Fibroblast of skin of left quadriceps (primary cell): Measurements from ENCODE around the gene PPFIBP1.

Source experiments
- DNase-seq, 2 experiments: peaks; one replicate each; pipeline ENCODE4 v3.0.0-alpha.2; 2013; ENCODE audit warnings: low read depth in 2 of 2

PPFIBP1 gene

DNA sequence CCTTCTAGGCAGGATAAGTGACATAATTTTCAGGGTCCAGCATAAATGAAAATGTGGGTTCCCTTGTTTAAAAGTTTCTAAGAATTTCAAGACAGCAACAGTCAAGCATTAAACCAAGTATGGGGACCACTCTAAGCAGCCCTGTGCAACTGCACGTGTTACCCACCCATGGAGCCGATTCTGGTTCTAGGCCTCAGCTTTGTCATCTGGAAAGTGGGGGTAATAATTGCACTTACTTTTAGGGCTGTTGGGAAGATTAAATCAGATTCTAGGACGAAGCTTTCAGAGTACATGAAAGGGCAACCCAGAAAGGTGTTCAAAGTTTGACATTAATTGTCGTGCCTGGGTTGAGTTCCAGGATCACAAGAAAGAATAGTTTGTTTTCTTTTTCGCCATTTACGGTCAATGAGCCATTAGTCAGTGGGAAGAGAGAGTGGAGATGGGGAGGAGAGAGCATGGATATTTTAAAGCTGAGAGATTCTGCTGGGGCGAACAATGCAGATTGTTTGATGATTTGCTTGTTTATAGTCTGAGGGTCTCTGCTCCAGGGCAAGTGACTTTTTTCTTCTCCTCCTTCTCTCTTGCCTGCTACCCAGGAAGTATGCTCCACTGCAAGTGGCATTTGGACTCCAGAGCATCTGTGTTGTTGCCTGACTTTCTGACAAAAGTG, 10.7 kb upstream of the PPFIBP1 start:
- no peak for DNase-seq

DNA sequence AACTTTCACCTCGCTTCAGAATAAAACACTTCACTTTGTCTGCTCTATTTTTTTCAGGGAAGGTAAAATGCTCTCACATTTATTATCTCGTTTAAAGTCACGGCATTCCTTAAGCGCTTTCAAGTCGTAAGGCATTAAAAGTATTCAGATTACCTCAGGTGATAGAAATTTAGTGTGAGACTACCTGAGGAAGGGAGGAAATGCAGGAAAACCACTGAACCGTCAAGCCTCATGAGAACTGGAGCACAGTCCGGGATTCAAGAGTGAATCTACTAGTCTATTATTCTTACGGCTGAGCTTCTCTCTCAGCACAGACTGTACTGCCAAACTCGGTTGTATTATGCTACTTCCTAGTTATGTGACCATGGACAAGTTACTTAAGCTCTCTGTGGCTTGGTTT, 8.3 kb upstream of the PPFIBP1 start:
- no peak for DNase-seq

GRCh38 chr12:27516625-27517024, 7.4 kb upstream of the PPFIBP1 start:
- DNase-seq: no peak

GRCh38 chr12:27517546-27517945, 6.5 kb upstream of the PPFIBP1 start:
- no peak for DNase-seq

- DNase-seq: no peak
Measured at GRCh38 chr12:27517961-27518665, 5.9 kb upstream of the PPFIBP1 start.

DNA sequence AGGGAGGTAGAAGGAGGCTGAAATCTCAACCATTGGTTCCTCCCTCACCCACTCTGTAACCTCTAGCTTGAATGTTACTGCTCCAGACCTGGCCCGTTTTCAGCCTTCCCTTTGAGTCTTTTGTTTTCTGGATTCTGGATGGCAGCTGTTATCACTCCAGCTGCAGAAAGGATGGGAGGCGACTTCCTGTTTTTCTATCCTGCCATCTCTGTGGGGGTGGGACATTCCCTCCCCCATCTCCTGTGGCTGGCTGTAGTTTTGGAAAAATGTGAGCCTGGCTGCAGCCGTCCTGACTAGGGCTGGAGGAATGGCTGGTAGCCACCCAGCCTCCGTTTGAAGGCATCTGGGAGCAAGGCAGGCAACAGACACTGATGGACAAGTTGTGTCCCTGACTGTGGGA, 2.9 kb upstream of the PPFIBP1 start:
- no peak for DNase-seq

DNA sequence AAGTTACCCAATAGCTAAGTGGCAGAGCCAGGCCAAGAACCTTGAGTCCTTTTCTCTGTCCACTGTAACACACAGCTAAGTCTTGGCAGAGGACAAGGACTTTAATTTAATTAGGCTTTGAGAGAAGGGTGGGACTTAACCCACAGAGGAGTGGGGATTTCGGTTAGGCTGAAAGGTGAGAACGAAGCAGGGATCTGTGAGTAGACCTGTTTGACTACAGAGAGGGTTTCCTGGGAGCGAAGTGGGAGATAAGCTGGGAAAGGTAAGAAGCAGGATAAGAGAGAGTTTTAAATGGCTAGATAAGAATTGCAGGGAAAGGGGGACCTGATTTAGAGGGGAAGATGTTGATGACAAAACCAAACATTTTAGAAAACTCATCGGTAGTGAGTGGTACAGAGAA, 2.0 kb upstream of the PPFIBP1 start:
- no peak for DNase-seq

DNA sequence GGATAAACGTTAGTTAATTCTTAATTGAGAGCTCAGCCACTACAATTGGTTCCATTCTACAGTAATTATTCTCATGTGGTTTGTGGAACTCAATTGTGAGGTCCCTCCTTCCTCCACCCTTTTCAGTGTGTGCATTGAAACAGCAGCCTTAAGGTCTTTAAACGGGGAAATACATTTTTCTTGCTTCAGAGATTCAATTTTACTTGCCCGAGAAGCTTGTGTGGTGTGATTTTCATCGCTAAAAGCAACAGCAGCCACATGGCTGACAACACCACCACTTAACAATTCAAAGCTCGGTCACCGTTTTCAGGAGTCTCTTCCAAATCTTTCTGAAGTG, 733 bp upstream of the PPFIBP1 start:
- no peak for DNase-seq

GRCh38 chr12:27524494-27524835, 459 bp downstream of the PPFIBP1 start:
- no peak for DNase-seq

- DNase-seq: peak in 1 of 2 experiments; percentile 39
Measured at GRCh38 chr12:27524839-27525753, 1.1 kb downstream of the PPFIBP1 start.

DNA sequence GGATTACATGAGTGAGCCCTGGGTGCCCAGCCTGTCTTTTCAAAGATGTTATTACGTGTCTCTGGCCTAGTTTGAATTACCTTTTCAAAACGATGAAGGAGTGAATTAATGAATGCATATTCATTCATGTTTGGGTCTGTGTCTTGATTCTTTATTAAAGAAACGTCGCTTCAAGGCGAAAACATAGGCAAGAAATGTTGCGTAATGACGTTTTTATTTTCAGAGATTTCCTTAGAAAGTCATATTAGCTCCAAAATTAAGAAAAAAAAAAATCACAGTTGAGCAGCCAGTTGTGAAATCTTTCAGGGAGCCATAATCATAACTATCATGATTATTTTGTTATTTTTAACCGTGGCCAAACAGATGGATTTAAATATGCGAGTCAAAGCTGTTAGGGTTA, 3.5 kb downstream of the PPFIBP1 start:
- no peak for DNase-seq

DNA sequence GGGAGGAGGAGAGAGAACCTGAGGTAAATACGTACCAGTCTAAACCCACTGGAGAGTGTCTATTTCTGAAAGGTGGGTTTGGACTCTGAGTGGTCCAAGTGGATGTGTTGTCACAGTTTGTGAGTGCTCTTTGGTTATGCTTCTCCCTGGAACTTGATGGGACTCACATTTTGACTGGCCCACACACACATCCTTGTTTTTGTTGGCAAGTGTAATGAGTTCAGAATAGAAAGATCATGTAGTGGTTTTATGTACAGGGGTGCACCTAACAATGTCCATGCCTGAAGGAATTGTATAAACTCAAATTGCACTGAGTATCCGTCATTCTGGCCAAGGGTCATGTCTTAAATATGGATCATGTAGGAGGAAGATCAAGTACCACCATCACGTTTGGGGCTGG, 4.8 kb downstream of the PPFIBP1 start:
- DNase-seq: no peak

DNA sequence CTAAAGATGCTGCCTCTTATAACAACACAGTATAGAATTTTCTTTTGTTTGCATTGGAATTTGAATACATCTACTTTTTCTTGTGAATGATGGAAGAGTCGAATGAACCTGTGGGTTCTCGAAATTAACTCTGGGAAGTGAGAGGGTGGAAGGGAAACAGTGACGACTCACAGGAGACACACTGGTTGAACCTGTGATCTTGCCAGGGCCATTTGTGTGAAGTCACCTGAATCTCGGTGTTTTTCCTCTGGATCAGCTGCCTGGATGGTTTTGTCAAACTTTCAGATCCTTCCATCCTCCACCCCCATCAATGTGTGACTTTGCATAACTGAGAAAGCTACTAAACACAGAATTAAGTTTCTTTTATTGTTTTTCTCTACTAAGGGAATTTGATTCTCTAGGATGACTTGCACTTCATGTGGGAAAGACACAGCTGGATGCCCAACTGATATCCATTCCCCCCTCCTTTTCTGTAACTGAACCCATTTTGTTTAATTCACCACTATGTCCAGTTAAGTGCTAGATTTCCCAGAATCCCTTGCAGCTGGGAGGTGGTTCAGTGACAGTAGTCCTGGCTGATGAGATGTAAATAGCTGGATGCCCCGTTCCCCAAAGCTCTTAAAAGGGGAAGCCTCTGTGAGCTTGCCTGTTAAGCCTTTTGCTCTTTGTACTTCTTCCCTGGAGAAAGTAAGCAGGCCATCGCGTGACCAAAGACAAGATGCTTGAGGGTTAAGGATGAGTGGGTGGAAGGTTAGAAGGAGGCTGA, 6.3 kb downstream of the PPFIBP1 start:
- DNase-seq: no peak

DNA sequence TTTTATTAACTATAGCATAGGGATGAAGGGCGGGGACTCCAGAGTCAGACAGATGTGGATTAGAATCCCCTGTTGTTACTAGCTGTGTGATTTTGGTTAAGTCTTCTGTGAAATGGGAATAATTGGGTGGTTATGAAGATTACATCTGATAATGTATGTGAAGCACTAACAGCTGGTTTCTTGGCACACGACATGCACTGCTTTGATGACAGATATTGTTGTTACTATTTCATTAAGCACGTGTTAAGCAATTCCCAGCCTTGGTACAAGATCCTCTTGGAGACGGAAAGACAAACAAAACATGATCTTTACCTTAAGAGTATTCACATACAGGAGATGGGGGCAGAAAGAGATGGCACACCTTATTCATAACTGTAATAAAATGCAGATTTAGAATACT, 7.9 kb downstream of the PPFIBP1 start:
- DNase-seq: no peak

GRCh38 chr12:27534060-27534764, 10.2 kb downstream of the PPFIBP1 start:
- DNase-seq: no peak

- no peak for DNase-seq
Measured at GRCh38 chr12:27534765-27535161, 10.8 kb downstream of the PPFIBP1 start.

DNA sequence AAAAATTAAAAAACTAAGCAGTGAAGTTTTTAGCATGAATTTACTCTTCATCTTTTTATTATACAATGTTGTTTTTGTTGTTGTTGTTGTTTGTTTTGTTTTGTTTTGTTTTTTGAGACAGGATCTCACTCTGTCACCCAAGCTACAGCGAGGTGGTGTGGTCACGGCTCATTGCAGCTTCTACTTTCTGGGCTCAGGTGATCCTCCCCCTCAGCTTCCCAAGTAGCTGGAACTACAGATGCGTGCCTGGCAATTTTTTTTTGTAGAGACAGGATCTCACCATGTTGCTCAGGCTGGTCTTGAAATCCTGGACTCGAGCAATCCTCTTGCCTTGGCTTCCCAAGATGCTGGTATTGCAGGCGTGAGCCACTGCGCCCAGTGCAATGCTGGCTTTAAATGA, 11.3 kb downstream of the PPFIBP1 start:
- no peak for DNase-seq

- no peak for DNase-seq
Measured at GRCh38 chr12:27537855-27538675, 14.1 kb downstream of the PPFIBP1 start.

DNA sequence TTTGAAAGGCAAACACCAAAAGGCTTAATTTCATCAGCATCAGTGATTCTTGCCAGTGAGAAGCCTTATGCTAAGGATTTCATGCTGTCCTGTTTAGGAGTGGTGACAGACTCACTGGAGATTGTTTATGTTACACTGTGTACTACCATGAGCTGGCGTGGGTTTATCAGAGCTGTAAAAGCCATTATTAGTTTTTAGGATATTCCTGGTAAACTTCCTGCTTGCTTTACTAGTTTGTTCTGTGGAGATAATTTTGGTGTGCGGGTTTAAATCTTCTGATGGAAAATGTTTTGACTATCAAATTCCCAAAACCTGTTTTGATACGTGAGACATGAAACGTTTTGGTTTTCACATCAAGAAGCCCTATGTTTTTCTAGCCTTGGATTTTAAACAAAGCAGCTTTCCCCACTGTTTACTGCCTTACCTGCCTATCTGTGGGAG, 15.2 kb downstream of the PPFIBP1 start:
- no peak for DNase-seq

- DNase-seq: no peak
Measured at GRCh38 chr12:27541031-27541719, 17.2 kb downstream of the PPFIBP1 start.
